Glomerular endothelial cell (primary cell): ENCODE data around the gene ADGRA1. TPM values are rescaled to one million over a fixed set of nuclear protein-coding genes. Genes with fewer than 3 reads are reported as not detected.
"Not testable (repeated sequence)": the region's sequence is repeated elsewhere in the genome, so short reads cannot be mapped to it uniquely, and the experiment has no call there.

Source experiments
- DNase-seq: peaks from one replicate; pipeline ENCODE4 v3.0.0-alpha.2; 2011; ENCODE audit warnings: low read depth, low spot score; ENCODE audit errors: extremely low read depth
- total RNA-seq: library from RNA; depleted of rRNA; stranded (reverse); fragments of >200 nt; gene quantifications from 2 replicates; pipeline ENCODE4 v1.2.3, GENCODE V29; 2015

ADGRA1 gene
- total RNA-seq, result not detected in 2 replicates

GRCh38 chr10:133087679-133088178 is at the start of gene ADGRA1:
Gene ADGRA1, plus strand, starts transcription at chr10:133087924. Its CDS starts 986 bp downstream, at chr10:133088910.
- DNase-seq, result no peak

GRCh38 chr10:133038036-133038823 is 49.5 kb upstream of the ADGRA1 start:
- DNase-seq, result no peak

- DNase-seq, result no peak
Measured at GRCh38 chr10:133039107-133039802, 48.5 kb upstream of the ADGRA1 start.

- no peak for DNase-seq
Measured at GRCh38 chr10:133039803-133040165, 47.9 kb upstream of the ADGRA1 start.

- no peak for DNase-seq
Measured at GRCh38 chr10:133040198-133040597, 47.5 kb upstream of the ADGRA1 start.

GRCh38 chr10:133041101-133041500 is 46.6 kb upstream of the ADGRA1 start:
- DNase-seq, result no peak

- no peak for DNase-seq
Measured at GRCh38 chr10:133042061-133042460, 45.7 kb upstream of the ADGRA1 start.

- DNase-seq, result no peak
Measured at GRCh38 chr10:133042816-133043215, 44.9 kb upstream of the ADGRA1 start.

GRCh38 chr10:133043541-133044225 is 44.0 kb upstream of the ADGRA1 start:
- DNase-seq, result no peak

- DNase-seq, result no peak
Measured at GRCh38 chr10:133044401-133044811, 43.3 kb upstream of the ADGRA1 start.

- DNase-seq, result no peak
Measured at GRCh38 chr10:133045556-133046389, 42.0 kb upstream of the ADGRA1 start.

- DNase-seq, result no peak
Measured at GRCh38 chr10:133046390-133046765, 41.3 kb upstream of the ADGRA1 start.

- no peak for DNase-seq
Measured at GRCh38 chr10:133047526-133048123, 40.1 kb upstream of the ADGRA1 start.

GRCh38 chr10:133048266-133048665 is 39.5 kb upstream of the ADGRA1 start:
- no peak for DNase-seq

GRCh38 chr10:133048926-133049325 is 38.8 kb upstream of the ADGRA1 start:
- DNase-seq, result no peak

GRCh38 chr10:133049639-133050038 is 38.1 kb upstream of the ADGRA1 start:
- DNase-seq, result no peak

- DNase-seq, result no peak
Measured at GRCh38 chr10:133050371-133050770, 37.4 kb upstream of the ADGRA1 start.

GRCh38 chr10:133052076-133052475 is 35.6 kb upstream of the ADGRA1 start:
- DNase-seq, result no peak

- not testable (repeated sequence) for DNase-seq
Measured at GRCh38 chr10:133053527-133054133, 34.1 kb upstream of the ADGRA1 start.

GRCh38 chr10:133055470-133055869 is 32.3 kb upstream of the ADGRA1 start:
- DNase-seq, result no peak
